Activated CD4-positive, alpha-beta T cell treated with anti-CD3 and anti-CD28 coated beads, Interleukin-2, amount 50 U/mL, for 16 hours (primary cell): Measurements from ENCODE around the gene SUGCT.
A peak's percentile ranks its signal among the peaks of the same experiment; 100 is the strongest.
"Not testable (repeated sequence)": the region's sequence is repeated elsewhere in the genome, so short reads cannot be mapped to it uniquely, and the experiment has no call there.

Experiments
- DNase-seq: peaks from one replicate; pipeline ENCODE4 v3.0.0-alpha.2; 2020

SUGCT gene

DNA sequence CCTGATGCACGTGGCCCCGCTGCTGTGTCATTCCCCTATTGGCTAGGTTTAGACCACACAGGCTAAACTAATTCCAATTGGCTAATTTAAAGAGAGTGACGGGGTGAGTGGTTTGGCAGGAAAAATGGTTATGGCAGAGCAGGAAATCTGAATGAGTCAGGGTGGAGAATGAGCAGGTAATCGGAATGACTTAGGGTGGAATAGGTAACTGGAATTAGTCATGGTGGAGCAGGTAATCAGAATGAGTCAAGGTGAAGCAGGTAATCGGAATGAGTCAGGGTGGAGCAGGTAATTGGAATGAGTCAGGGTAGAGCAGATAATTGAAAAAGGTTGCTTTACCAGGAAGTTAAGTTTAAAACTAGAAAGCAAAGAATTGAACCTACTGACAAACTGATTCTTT, 7.1 kb downstream of the SUGCT start:
- DNase-seq = not testable (repeated sequence)

DNA sequence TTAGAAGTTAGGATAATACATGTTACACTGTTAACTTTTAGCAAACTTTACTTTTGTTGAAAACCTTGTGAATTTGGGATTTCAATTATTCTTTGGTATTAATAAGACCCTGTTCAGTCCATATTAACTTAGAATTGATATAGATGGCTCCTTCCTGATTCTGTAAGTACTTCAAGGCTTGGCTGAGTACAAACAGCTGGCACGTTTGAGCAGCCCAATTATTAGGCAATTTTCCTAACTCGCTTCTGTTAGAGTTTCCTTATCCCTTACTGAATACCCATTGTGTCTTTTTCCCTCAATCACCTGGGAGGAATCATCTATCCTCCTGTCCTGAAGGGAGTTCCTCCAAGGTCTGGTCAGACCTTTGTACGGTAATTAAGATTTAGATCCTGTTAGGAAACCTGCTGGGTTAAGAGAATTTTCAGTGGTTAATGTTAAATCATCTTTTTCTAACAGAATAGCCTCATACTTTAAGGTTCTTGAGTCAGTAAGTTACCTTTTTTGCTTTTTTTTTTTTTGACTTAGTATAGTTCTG, 10.9 kb downstream of the SUGCT start:
- not testable (repeated sequence) for DNase-seq

DNA sequence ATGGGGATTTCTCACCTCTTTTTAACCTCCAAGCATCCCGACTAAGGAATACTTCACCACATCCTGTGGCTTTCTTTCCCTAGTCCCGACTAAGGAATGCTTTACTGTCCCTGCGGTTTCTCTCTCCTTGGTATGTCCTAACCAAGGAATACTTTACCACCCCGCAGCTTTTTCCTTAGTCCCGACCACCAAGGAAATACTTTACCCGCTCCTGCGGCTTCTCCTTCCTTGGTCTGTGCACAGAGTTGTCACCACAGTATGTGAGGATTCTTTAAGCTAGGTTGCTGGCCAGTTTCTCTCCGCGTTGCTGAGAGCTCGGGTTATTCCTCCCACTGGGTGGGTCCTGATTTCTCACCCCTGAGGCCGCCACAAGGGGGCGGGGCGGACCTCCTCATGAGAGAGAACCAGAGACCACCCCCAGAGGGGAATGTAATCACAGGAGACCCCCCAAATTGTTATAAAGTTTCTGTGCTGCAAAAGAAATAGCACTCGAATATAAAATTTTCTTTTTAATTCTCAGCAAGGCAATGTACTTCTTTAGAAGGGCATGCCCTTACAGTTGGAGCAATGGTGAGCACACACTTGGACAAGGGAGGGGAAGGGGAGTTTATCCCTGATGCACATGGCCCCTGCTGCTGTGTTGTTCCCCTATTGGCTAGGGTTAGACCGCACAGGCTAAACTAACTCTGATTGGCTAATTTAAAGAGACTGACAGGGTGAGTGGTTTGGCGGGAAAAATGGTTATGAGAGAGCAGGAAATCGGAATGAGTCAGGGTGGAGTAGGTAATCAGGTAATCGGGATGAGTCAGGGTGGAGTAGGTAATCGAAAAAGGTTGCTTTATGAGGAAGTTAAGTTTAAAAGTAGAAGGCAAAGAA, 12.8 kb downstream of the SUGCT start:
- DNase-seq = peak; percentile 3

DNA sequence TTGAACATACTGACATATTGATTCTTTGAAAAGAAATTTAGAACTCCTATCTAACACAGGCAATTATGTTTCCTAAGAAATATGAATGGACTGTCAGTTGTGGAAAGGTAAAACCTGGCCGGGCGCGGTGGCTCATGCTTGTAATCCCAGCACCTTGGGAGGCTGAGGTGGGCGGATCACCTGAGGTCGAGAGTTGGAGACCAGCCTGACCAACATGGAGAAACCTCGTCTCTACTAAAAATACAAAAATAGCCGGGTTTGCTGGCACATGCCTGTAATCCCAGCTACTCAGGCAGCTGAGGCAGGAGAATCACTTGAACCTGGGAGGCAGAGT, 13.4 kb downstream of the SUGCT start:
- DNase-seq = not testable (repeated sequence)

DNA sequence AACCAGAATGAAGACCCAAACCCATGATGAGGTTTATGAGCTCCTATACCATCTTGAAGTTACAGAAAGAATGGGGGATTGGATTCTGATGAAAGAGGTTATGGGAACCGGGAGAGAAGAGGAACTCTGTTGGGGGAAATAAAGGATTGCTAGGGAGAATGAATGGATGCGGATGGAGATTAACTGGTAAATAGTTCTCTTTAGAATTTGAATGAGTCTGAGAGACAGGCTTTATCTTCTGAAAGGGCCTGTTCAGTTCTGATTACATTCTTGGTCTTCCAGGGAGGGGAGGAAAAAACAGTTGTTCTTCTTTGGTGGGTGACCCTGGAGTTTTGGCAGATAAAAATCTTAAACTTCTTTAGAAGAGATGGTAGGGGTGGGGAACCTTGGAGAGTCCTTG, 13.9 kb downstream of the SUGCT start:
- DNase-seq = no peak

DNA sequence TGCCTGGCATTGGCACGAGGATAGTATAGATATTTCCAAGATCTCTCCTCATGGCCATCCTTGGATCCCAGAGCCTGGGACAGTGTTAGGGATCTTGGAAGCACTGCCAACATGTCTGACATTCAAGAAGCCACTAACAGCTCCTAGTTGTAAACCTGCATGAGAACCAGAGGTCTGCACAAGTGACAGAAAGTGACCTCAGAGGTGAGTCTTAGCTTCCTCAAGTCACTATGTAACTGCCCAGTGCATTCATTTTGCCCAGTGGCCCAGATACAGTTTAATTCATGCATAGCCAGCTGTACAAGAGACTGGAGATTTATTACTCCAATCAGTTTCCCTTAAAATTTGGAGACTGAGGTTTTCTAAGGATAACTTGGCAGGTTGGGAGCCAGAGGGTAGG, 16.7 kb downstream of the SUGCT start:
- DNase-seq = no peak

DNA sequence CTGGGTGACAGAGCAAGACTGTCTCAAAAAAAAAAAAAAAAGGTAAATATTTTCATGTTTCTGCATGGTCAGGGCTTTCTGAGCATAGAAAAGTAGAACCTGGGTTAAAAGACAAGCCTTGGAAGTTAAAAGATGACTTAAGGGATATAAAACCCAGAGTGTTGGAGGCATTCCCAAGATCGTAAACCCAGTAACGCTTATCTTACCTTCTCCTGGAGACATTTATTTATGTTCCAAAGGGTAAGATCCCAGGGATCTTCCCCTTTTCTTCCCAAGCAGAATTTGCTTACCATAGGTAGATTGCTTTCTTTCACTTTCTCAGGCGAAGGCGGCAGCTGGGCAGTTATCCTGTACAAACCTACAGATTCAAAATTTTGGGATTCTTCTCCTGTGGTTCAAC, 22.2 kb downstream of the SUGCT start:
- DNase-seq = no peak

DNA sequence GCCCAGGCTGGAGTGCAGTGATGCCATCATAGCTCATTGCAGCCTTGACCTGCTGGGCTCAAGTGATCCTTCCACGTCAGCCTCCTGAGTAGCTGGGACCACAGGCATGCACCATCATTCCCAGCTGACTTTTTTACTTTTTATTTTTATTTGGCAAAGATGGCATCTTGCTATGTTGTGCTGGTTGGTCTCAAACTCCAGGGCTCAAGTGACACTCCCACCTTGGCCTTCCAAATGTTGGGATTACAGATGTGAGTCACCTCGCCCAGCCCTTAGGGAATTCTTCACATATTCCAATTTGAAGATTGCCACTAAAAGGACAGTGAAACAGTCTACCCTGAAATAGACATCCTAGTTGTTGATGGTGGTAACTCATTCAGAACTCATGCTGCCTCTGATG, 27.7 kb downstream of the SUGCT start:
- DNase-seq = no peak

DNA sequence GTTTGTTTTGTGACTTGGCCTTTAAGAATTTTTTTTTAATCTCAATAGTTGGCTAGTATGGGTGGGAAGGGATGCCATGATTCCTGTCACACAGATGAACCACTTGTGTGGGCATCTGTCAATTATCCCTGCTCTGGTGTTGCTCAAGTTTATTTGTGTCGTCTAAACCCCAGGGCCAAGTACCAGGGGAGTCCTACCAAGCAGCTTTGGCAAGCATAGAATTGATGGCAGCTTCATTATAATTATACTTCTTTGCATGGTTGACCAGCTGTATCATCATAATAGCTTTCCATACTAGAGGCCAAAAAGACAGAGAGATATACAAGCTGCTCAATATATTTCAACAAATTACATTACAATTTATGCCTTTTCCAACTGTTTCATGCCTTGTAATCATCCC, 30.4 kb downstream of the SUGCT start:
- no peak for DNase-seq

DNA sequence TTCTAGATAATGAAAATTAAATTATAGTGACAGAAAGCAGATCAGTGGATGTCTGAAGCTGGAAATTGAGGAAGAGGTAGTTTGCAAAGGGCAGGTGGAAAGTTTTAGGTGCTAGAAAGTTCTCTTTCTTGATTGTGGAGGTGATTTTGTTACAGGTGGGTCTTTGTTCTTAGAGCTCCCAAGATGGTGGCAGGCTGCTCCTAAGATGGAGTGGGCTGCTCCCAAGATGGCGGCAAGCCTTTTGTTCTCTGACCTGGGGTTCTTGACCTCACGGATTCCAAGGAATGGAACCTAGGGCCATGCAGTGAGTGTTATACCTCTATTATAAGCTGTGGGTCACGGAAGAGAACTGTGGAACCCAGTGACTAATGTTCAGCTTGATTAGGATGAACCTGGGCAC, 32.5 kb downstream of the SUGCT start:
- no peak for DNase-seq

DNA sequence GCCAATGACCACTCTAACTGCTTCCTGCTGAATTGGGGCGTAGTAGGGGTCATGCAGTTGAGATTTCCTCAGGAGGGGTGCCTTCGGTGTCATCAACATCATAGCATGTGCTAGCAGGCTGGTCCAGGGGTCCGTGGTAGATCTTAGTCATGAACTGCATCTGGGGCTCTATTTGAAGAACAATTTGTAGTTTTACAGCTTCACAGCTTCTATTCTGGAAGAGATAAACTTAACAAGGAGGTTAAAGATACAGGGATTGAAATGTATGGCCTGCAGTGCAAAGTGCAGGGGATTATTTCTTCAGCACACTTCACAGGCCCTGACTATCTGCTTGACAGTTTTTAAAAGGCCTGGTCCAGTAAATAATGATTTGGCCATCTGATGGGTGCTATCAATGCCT, 33.5 kb downstream of the SUGCT start:
- DNase-seq = not testable (repeated sequence)

DNA sequence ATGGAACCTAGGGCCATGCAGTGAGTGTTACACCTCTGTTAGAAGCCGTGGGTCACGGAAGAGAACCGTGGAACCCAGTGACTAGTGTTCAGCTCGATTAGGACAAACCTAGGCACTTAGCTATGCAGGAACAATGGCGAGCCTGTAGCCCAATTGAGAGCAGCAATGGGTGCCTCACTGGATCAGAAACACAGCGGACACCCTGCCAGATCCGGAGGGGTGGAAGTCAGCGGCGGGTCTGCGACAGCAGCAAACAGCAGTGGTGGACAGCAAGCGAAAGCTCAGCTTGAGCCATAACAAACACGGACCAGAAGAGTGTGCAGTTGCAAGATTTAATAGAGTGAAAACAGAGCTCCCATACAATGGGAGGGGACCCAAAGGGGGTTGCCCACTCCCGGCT, 38.3 kb downstream of the SUGCT start:
- not testable (repeated sequence) for DNase-seq

DNA sequence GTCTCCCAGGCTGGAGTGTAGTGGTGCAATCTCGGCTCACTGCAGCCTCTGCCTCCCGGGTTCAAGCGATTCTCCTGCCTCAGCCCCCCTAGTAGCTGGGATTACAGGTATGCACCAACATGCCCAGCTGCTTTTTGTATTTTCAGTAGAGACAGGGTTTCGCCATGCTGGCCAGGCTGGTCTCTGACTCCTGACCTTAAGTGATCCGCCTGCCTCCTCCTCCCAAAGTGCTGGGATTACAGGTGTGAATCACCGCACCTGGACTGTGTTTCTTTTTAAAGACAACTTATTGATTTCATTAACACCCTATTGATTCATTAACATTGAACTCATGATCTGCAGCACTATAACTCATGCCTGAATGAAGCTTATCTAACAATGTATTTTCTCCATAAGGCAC, 40.5 kb downstream of the SUGCT start:
- DNase-seq = not testable (repeated sequence)

DNA sequence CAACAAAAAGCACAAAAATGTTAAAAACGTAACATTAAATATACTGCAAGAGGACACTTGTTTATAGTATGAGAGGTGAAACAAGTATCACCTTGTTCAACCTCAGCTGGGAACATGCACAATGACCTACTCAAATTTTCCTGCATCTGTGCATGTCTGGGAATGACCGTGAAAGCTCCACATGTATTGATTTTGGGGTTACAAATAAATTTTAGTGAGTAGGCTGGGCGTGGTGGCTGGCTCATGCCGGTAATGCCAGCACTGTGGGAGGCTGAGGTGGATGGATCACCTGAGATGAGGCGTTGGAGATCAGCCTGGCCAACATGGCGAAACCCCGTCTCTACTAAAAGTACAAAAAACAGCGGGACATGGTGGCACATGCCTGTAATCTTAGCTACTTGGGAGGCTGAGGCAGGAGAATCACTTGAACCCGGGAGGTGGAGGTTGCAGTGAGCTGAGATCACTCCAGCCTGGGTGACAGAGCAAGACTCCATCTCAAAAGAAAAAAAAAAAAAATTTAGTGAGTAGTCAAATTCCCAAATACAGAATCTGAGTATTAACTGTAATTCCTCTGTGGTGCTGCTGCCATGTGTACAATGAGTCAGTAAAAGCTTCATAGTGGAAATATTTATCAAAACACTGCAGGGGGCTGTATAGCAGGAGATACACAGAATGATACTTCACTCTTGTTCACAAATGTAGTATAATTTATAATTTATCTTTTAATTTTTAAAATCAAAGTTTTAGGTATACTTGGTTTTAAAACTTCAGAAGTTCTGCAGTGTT, 41.1 kb downstream of the SUGCT start:
- DNase-seq = no peak

DNA sequence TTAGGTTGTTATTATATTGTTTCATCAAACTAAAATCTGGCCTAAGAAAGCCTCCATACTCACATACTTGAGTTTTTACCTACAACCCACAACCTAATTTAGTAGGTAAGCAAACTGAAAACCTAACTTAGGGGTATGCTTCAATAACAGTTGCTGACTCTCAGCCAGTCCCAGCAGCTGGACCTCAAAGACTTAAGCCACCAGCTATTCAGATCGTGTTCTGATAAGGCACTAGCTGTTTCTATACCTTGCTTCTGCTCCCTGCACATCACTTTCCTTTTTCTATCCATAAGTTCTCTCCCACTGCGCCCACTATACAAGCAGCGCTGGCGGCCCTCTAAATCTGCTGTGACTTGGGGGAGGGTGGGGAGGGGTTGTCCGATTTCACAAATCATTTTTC, 42.3 kb downstream of the SUGCT start:
- no peak for DNase-seq

DNA sequence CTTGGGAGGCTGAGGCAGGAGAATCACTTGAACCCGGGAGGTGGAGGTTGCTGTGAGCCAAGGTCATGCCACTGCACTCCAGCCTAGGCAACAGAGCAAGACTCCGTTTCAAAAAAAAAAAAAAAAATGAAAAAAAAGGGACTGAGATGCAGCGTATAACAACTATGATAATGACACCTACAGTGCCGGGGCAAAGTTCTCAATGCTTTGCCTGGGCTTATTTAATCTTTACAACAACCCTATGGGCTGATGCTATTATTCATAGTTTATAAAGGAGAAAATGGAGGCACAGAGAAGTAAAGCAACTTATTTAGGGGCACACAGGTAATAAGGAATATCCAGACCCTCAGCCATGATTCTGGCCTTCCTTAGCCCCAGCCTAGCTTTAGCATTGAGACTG, 47.6 kb downstream of the SUGCT start:
- DNase-seq = no peak

DNA sequence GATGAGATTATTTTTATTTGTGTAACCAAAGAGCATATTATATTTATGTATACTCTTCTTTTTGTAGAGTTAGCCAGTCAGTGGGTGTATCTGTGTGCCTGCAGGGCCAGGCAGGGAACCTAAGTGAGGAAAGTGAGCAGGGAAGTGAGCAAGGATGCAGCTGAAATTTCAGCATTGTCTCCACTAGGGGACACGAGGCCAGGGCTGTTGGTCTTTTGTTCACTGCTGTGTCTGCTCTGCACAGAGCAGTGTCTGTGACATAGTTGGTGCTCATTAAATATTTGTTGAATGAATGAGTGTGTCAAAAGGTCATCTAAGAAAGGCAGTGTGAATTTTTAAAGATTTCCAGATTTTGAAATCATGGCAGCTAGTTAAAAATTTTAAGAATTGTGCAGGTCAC, 51.8 kb downstream of the SUGCT start:
- DNase-seq = no peak

DNA sequence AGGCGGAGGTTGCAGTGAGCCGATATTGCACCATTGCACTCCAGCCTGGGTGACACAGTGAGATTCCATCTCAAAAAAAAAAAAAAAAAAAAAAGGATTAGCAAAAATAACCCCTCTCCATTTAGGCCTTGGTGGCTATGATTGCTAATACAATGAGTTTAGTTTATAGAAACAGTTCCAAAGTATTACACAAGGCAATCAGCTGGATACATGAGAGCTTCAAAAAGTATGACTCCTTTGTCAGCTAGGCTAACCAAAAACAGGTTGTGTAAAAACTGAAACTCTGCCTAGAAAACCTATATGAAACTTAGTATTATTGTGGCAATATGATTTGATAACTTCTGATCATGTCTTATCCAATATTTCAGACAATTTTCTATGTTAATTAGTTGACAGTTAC, 57.2 kb downstream of the SUGCT start:
- DNase-seq = no peak

DNA sequence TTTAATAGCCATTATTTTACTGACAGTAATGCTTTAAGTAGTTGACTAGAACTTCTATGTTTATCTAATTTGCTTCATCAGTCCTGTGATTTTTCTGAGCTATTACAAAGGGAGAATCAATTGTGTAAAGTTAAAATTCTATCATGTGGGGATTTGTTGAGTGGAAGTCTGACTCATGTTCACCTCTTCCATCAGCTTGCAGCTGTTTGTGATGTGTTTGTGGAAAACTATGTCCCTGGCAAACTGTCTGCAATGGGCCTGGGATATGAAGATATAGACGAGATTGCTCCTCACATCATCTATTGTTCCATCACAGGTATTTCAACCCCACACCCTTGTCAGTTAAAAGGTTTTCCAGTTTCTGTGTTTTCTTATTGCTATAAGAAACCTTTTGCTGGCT, 59.9 kb downstream of the SUGCT start:
- no peak for DNase-seq

DNA sequence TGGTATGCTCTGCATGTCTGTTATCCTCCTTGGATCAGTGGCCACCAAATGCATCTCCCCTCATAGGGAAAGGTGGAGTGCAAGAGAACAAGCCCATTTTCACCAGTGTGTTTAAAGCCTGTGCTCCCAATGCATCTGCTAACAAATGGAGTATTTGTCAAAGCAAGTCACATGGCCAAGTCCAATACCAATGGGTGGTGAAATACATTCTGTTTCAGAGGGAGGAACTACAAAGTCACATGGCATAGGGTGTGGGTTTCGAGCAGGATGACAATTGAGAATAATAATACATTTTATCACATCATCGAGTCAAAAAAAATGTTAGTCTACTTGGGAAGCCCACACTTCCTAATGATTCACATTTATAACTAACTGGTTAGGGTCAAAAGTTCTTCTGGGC, 62.7 kb downstream of the SUGCT start:
- DNase-seq = no peak

DNA sequence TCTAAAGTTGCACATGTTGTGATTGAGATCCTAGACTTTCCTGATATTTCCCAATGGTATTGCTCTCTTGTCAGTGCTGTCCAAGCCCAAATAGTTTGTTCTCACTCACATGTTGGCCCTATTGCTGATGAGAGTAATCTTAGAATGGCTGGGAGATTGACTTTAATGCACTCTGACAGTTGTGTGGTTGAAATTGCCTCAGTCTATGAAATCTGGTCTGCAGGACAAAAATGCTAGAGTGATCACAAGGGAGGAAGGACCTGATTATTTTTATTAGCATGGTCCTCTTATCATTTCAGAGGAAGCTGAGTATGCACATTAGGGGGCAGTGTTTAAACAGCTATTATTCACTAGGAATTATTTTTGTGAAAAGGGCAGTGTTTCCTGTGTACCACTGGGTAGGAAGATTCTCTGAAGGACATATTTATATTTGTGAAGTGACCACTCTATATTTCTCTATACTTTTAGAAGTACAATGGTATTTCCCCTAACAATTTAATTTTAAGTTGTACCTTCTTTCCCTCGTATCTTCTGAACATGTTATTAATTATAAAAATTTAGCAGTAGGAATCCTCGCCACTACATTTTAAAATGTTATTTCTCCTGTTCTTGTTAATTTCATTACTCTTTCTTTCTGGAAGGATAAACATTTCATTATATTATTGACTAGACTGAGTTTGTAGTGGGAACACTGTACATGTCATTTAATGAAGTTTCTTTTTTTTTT, 64.4 kb downstream of the SUGCT start:
- DNase-seq = no peak

DNA sequence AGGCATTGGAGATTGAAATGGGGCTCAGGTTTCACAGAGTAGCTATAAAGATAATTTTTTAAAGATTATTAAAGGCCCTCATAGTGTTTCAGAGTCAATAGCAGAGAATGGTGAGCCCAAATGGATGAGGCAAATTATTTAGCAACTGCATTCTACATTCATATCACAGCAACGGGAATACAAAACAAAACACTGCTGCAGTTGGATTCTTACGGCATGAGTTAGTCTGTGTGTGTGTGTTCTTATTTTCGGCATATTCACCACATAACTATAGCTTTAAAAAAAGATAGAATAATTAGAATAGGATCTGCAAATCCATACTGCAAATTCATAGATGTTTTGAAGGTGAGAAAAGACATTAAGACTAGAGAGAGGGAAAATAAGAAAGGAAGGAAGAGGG, 66.0 kb downstream of the SUGCT start:
- no peak for DNase-seq

DNA sequence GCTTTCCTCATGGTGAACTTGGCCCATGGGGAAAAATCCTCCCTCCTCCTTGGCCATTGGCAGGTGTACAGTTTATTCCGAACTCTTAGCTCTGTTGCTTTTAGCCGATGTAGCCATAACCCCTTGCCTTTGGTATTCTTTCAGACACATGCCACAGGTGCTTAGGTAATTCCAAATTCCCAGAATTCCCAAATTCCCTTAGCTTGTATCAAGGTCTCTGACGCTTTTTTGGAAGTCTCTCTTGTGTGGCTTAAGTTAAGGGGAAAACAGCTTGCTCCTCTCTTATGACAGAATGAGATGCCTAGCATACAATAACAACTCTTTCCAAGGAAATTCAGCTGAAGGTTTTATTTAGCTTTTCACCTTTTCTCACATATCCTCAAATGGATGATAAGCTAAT, 68.0 kb downstream of the SUGCT start:
- DNase-seq = no peak

DNA sequence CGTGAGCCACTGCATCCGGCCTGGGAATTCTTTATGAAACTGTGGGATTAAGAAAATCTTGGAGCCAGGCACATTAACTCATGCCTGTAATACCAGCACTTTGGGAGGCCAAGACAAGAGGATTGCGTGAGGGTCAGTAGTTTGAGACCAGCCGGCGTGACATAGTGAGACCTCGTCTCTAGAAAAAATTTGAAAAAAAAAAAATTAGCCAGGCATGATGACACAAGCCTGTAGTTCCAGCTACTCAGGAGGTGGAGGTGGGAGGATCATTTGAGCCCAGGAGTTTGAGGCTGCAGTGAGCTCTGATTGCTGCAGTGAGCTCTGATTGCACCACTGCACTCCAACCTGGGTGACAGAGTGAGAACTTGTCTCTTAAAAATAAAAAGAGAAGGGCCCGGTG, 69.8 kb downstream of the SUGCT start:
- DNase-seq = no peak
